Measurements from ENCODE around the gene TRERF1.

The TRERF1 gene

DNA sequence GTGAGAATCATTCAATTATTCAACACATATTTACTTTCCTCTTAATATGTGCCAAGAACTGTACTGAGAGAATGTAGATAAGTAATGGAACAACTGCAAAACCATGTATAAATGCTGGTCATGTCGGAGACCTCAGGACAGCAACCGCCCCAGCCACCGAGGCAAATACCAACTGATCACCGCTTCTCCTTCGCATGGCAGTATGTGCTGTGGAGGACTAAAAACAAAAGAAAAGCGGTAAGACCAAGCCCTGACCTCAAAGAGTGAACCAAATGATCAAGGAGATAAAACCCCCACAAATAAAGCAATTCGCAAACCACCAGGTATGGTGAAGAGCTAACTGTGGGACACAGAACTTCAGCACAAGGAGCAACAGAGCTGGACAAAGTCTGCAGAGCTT lies 104.3 kb downstream of the TRERF1 start:
- H3K4me2 ChIP-seq (ENCODE audit: low read length): no peak overlapping the region
- no peaks in the 10 kb centered on the region for H4K20me1 ChIP-seq (ENCODE audit: insufficient read depth, low read length)
- TF ChIP-seq, protein P1, sequence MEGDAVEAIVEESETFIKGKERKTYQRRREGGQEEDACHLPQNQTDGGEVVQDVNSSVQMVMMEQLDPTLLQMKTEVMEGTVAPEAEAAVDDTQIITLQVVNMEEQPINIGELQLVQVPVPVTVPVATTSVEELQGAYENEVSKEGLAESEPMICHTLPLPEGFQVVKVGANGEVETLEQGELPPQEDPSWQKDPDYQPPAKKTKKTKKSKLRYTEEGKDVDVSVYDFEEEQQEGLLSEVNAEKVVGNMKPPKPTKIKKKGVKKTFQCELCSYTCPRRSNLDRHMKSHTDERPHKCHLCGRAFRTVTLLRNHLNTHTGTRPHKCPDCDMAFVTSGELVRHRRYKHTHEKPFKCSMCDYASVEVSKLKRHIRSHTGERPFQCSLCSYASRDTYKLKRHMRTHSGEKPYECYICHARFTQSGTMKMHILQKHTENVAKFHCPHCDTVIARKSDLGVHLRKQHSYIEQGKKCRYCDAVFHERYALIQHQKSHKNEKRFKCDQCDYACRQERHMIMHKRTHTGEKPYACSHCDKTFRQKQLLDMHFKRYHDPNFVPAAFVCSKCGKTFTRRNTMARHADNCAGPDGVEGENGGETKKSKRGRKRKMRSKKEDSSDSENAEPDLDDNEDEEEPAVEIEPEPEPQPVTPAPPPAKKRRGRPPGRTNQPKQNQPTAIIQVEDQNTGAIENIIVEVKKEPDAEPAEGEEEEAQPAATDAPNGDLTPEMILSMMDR (IDR thresholded peaks at IDR 0.05; ENCODE audit: low read length): no peak
- no peak for TF ChIP-seq EZH2 (IDR thresholded peaks at IDR 0.05; ENCODE audit: borderline replicate concordance, low read length)

DNA sequence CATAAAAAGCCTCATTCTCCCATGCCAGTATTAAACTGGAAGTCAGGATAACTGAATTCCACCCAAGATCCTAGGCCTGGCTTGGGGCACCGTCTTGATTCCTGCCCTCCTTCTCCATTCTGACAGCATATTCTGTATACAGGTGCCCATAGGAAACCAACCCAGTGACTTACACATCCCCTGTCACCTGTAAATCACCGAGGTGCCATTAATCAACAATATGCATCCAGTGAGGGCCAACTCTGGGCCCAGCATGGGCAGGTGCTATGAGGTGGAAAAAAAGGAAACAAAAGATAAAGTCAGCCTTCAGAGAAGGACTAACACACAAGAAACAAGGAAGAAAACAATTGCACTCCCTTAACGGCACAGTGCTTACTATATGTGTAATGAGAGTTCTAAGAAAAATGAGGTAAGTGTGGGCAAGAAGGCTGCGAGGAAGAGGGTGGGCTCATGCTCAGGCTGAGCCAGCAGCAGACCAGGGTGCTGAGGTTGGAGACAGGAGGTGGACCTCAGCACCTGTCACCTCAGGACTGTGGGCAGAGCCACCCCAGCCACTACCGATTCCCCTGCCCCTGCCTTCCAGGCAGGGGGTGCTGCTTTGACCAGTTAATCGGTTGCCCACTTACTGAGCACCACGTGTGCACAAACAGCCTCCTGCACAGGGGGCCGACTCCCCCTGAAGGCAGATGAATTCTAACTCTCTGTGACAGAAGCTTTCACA lies 105.9 kb downstream of the TRERF1 start:
- Histone ChIP-seq H3K4me2 (ENCODE audit: low read length) (no peak overlapping the region), H3K27me3 (ENCODE audit: insufficient read depth, low read length) (peaks cover 11% of the 10 kb centered on the region; the same call in 1 of the 2 replicates), H3K27ac (ENCODE audit: low read depth, low read length, poor library complexity, severe bottlenecking) (no peak overlapping the region), H3K79me2 (ENCODE audit: insufficient read depth, low read length) (no peaks in the 10 kb centered on the region), H3K36me3 (ENCODE audit: insufficient read depth, low read length) (no peaks in the 10 kb centered on the region), H3K4me3 (ENCODE audit: low read depth, low read length, poor library complexity, severe bottlenecking) (no peak overlapping the region), H3K9me2 (ENCODE audit: low read depth, low read length) (no peaks in the 10 kb centered on the region), H3K9me3 (ENCODE audit: low read length) (no peaks in the 10 kb centered on the region), H2AFZ (ENCODE audit: low read length) (no peak overlapping the region), H4K20me1 (ENCODE audit: insufficient read depth, low read length) (no peaks in the 10 kb centered on the region), H3K4me1 (ENCODE audit: insufficient read depth, low read length, severe bottlenecking) (no peaks in the 10 kb centered on the region), H3K9ac (ENCODE audit: low read length) (no peak overlapping the region), H3F3A (ENCODE audit: insufficient read depth, low read length) (no peaks in the 10 kb centered on the region)
- TF ChIP-seq, protein P1 (IDR thresholded peaks at IDR 0.05; ENCODE audit: low read length): no peak
- TF ChIP-seq EZH2 (IDR thresholded peaks at IDR 0.05; ENCODE audit: borderline replicate concordance, low read length): no peak

More for the DNA sequence above, 104.3 kb downstream of the TRERF1 start:
- H3K4me1 ChIP-seq (ENCODE audit: insufficient read depth, low read length, severe bottlenecking): no peaks in the 10 kb centered on the region
- no peaks in the 10 kb centered on the region for H3K9me3 ChIP-seq (ENCODE audit: low read length)
- no peaks in the 10 kb centered on the region for H3F3A ChIP-seq (ENCODE audit: insufficient read depth, low read length)
- H2AFZ ChIP-seq (ENCODE audit: low read length): no peak overlapping the region
- no peaks in the 10 kb centered on the region for H3K9me2 ChIP-seq (ENCODE audit: low read depth, low read length)
- no peak overlapping the region for H3K27ac ChIP-seq (ENCODE audit: low read depth, low read length, poor library complexity, severe bottlenecking)
- no peaks in the 10 kb centered on the region for H3K36me3 ChIP-seq (ENCODE audit: insufficient read depth, low read length)
- H3K79me2 ChIP-seq (ENCODE audit: insufficient read depth, low read length): no peaks in the 10 kb centered on the region
- no peak overlapping the region for H3K4me3 ChIP-seq (ENCODE audit: low read depth, low read length, poor library complexity, severe bottlenecking)
- H3K9ac ChIP-seq (ENCODE audit: low read length): no peak overlapping the region
- H3K27me3 ChIP-seq (ENCODE audit: insufficient read depth, low read length): peaks cover 11% of the 10 kb centered on the region; the same call in 1 of the 2 replicates

DNA sequence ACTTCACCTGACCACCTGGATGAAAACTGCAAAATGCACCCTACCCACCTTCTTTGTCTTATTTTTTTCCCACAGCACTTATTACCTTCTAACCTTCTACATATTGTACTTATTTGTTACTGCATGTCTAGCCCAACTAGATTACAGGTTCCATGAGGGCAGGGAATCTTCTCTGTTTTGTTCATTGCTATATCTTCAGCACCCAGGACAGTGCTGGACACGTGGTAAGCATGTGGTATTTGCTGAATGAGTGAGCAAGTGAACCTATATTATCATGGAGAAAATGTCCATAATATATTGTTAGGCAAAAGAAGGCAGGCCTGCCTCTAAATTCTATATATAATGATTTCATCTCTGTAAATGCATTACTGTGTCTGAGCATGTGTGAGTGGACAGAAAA lies 107.0 kb downstream of the TRERF1 start:
- H3K4me1 ChIP-seq (ENCODE audit: insufficient read depth, low read length, severe bottlenecking): no peaks in the 10 kb centered on the region
- H2AFZ ChIP-seq (ENCODE audit: low read length): no peak overlapping the region
- H3K36me3 ChIP-seq (ENCODE audit: insufficient read depth, low read length): no peaks in the 10 kb centered on the region
- H4K20me1 ChIP-seq (ENCODE audit: insufficient read depth, low read length): no peaks in the 10 kb centered on the region
- no peaks in the 10 kb centered on the region for H3K79me2 ChIP-seq (ENCODE audit: insufficient read depth, low read length)
- H3F3A ChIP-seq (ENCODE audit: insufficient read depth, low read length): no peaks in the 10 kb centered on the region
- H3K4me3 ChIP-seq (ENCODE audit: low read depth, low read length, poor library complexity, severe bottlenecking): no peak overlapping the region
- no peaks in the 10 kb centered on the region for H3K9me3 ChIP-seq (ENCODE audit: low read length)
- H3K9ac ChIP-seq (ENCODE audit: low read length): no peak overlapping the region
- H3K27ac ChIP-seq (ENCODE audit: low read depth, low read length, poor library complexity, severe bottlenecking): no peak overlapping the region
- H3K9me2 ChIP-seq (ENCODE audit: low read depth, low read length): no peaks in the 10 kb centered on the region
- H3K27me3 ChIP-seq (ENCODE audit: insufficient read depth, low read length): peaks cover 11% of the 10 kb centered on the region; the same call in 1 of the 2 replicates
- no peak overlapping the region for H3K4me2 ChIP-seq (ENCODE audit: low read length)
- TF ChIP-seq, protein P1 (IDR thresholded peaks at IDR 0.05; ENCODE audit: low read length): no peak
- no peak for TF ChIP-seq EZH2 (IDR thresholded peaks at IDR 0.05; ENCODE audit: borderline replicate concordance, low read length)

Measured in OCI-LY1 (cell line).